Suprapubic skin (tissue), 4 donors: ENCODE measurements around the gene ZNF664.
"Not testable (repeated sequence)": the region's sequence is repeated elsewhere in the genome, so short reads cannot be mapped to it uniquely, and the experiment has no call there.

Source experiments
- CTCF ChIP-seq, 2 donors: fragments of 200-600 bp in 1 of 2; fragments of 450-650 bp in 1 of 2; sonication (generic) in 1 of 2; IDR thresholded peaks; one replicate each; pipeline ENCODE4 v1.5.1; 2016 to 2019; ENCODE audit warnings: antibody characterized with exemption in 2 of 2, mild to moderate bottlenecking in 1 of 2, moderate library complexity in 1 of 2
- EP300 ChIP-seq: sonication (generic); formaldehyde crosslinking; IDR thresholded peaks from one replicate; pipeline ENCODE4 v1.6.1; 2017; ENCODE audit warnings: antibody characterized with exemption
- POLR2AphosphoS5 ChIP-seq, 3 donors: sonication (generic); formaldehyde crosslinking; IDR thresholded peaks; one replicate each; pipeline ENCODE4 v1.6.1; 2017; ENCODE audit warnings: antibody characterized with exemption in 3 of 3

GRCh38 chr12:123946516-123947505 is 26.2 kb upstream of the ZNF664 start:
- TF ChIP-seq EP300; POLR2AphosphoS5 (IDR thresholded peaks at IDR 0.05); CTCF (IDR thresholded peaks at IDR 0.05): not testable (repeated sequence)
